ENCODE measurements around the gene EPN2. TPM values are rescaled to one million over a fixed set of nuclear protein-coding genes. Genes with fewer than 3 reads are reported as not detected.
A peak's percentile ranks its signal among the peaks of the same experiment; 100 is the strongest.

Gene EPN2
- total RNA-seq, 4 donors from 2014 or later: 18.9 to 31.8 (median 26.2) TPM

- Histone ChIP-seq H3K9me3 (no peaks in the 10 kb centered on the region), H3K36me3 (no peaks in the 10 kb centered on the region), H3K27ac (no peak overlapping the region), H3K4me1 (peaks cover 28 to 34% of the 10 kb centered on the region in 2 donors), H3K27me3 (no peaks in the 10 kb centered on the region), H3K4me3 (no peak overlapping the region)
- DNase-seq (peak in 1 of 2 donors; percentile 1), ATAC-seq (no peak)
- in situ Hi-C loops (cut with MboI; ENCODE audit: low sequenced_read_pairs in 4 of 4) (no loop called here), intact Hi-C loops (cut with DNase I; ENCODE audit: low total_unique reads) (no loop called here)
- TF ChIP-seq POLR2A (IDR thresholded peaks at IDR 0.05): no peak
These were observed 7.2 kb downstream of the EPN2 start for GRCh38 chr17:19244357-19244756.

DNA sequence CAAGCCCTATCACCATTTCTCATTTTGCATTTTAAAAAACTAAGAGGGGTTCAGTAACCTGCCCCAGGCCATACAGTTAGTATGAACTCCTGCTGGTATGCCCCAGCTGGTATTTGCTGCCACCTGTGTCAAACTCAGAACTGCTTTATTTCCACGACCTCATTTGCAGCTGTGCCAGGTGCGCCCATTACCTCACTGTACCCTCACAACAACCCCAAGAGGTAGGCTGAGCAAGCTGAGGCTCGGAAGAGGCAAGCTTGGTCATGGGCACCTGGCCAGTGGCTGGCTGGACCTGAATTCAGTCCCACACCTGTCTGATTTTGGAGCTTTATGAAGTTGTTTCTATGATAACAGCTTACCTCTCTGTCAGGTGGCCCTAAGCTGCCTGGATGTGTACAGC lies 7.6 kb downstream of the EPN2 start:
- Histone ChIP-seq H3K27ac (no peak overlapping the region), H3K4me1 (peaks cover 30 to 34% of the 10 kb centered on the region in 2 donors)

GRCh38 chr17:19247473-19247872 lies 10.3 kb downstream of the EPN2 start:
- no peak for TF ChIP-seq POLR2A (IDR thresholded peaks at IDR 0.05)
- TF ChIP-seq, protein P1, sequence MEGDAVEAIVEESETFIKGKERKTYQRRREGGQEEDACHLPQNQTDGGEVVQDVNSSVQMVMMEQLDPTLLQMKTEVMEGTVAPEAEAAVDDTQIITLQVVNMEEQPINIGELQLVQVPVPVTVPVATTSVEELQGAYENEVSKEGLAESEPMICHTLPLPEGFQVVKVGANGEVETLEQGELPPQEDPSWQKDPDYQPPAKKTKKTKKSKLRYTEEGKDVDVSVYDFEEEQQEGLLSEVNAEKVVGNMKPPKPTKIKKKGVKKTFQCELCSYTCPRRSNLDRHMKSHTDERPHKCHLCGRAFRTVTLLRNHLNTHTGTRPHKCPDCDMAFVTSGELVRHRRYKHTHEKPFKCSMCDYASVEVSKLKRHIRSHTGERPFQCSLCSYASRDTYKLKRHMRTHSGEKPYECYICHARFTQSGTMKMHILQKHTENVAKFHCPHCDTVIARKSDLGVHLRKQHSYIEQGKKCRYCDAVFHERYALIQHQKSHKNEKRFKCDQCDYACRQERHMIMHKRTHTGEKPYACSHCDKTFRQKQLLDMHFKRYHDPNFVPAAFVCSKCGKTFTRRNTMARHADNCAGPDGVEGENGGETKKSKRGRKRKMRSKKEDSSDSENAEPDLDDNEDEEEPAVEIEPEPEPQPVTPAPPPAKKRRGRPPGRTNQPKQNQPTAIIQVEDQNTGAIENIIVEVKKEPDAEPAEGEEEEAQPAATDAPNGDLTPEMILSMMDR (IDR thresholded peaks at IDR 0.05 in 4 of 5, conservative IDR thresholded peaks at IDR 0.05 in 1 of 5): no peak
- Histone ChIP-seq H3K9me3 (no peaks in the 10 kb centered on the region), H3K27ac (peak overlapping the region in 3 of 4 donors; percentile 54 to 70 (median 58)), H3K4me3 (no peak overlapping the region), H3K4me1 (peaks cover 44 to 50% of the 10 kb centered on the region in 2 donors), H3K27me3 (no peaks in the 10 kb centered on the region), H3K36me3 (no peaks in the 10 kb centered on the region)
- peak in 1 of 2 donors; percentile 4 for DNase-seq
- intact Hi-C loops (cut with DNase I; ENCODE audit: low total_unique reads) (no loop called here), in situ Hi-C loops (cut with MboI; ENCODE audit: low sequenced_read_pairs in 4 of 4) (no loop called here)
- ATAC-seq: no peak

More for the DNA sequence above, 7.6 kb downstream of the EPN2 start:
- Histone ChIP-seq H3K9me3 (no peaks in the 10 kb centered on the region), H3K27me3 (no peaks in the 10 kb centered on the region), H3K36me3 (no peaks in the 10 kb centered on the region), H3K4me3 (no peak overlapping the region)
- ATAC-seq (no peak), DNase-seq (peak in 1 of 2 donors; percentile 3)
- TF ChIP-seq POLR2A (IDR thresholded peaks at IDR 0.05): no peak
- TF ChIP-seq, protein P1 (IDR thresholded peaks at IDR 0.05 in 4 of 5, conservative IDR thresholded peaks at IDR 0.05 in 1 of 5): no peak
- in situ Hi-C loops (cut with MboI; ENCODE audit: low sequenced_read_pairs in 4 of 4) (no loop called here), intact Hi-C loops (cut with DNase I; ENCODE audit: low total_unique reads) (no loop called here)

DNA sequence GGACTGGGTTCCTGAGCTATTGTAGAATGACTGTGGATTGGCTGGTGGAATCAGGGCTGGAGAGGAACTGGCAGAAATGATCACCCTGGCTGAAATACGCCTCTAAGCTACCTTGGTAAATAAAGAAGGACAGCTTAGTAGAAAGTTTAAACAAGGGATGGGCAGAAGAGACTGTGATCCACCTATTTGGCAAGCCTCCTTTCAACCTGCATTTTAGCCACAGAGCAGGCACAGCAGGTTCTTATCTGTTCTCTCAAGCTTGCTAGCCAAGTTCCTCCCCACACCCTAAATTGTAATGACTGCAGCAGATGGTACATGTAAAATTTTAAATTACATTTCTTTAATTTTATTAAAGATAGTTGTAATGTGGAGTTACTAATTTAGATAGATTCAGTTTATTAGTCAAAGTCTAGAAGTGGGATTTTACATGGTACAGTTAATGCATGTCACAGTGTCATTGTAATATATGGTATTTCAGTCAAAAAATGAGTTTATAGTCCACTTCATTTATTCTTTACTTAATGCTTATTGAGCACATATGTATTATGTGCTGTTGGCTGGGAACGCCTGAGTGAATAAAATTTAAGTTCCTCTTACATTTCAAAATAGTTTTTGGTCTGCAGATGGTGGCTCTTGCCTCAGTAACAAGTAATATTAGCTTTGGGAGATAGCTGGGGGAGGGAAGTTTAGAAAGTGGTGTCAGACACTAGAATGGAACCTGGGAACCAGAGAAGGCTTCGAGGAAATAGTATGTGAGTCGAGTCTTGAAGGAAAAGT lies 11.2 kb downstream of the EPN2 start:
- Histone ChIP-seq H3K4me3 (no peak overlapping the region), H3K27me3 (no peaks in the 10 kb centered on the region), H3K9me3 (no peaks in the 10 kb centered on the region), H3K4me1 (peaks cover 44 to 50% of the 10 kb centered on the region in 2 donors), H3K27ac (peak overlapping the region; percentile 51 to 70 (median 56)), H3K36me3 (no peaks in the 10 kb centered on the region)
- intact Hi-C loops (cut with DNase I; ENCODE audit: low total_unique reads) (no loop called here), in situ Hi-C loops (cut with MboI; ENCODE audit: low sequenced_read_pairs in 4 of 4) (no loop called here)
- DNase-seq (peak in 1 of 2 donors; percentile 1), ATAC-seq (no peak)
- no peak for TF ChIP-seq POLR2A (IDR thresholded peaks at IDR 0.05)
- TF ChIP-seq, protein P1 (IDR thresholded peaks at IDR 0.05 in 4 of 5, conservative IDR thresholded peaks at IDR 0.05 in 1 of 5): no peak

- intact Hi-C loops (cut with DNase I; ENCODE audit: low total_unique reads): no loop called here
- H3K27ac ChIP-seq: peak overlapping the region; percentile 51 to 70 (median 56)
- H3K4me1 ChIP-seq: peaks cover 44 to 47% of the 10 kb centered on the region in 2 donors
- DNase-seq (peak in 1 of 2 donors; percentile 39), ATAC-seq (peak; percentile 46 to 67)
- in situ Hi-C loops (cut with MboI; ENCODE audit: low sequenced_read_pairs in 4 of 4): no loop called here
- no peak for TF ChIP-seq POLR2A (IDR thresholded peaks at IDR 0.05)
- TF ChIP-seq, protein P1 (IDR thresholded peaks at IDR 0.05 in 4 of 5, conservative IDR thresholded peaks at IDR 0.05 in 1 of 5): no peak
- H3K27me3 ChIP-seq: no peaks in the 10 kb centered on the region
- H3K4me3 ChIP-seq: no peak overlapping the region
- H3K36me3 ChIP-seq: no peaks in the 10 kb centered on the region
- H3K9me3 ChIP-seq: no peaks in the 10 kb centered on the region
These were observed 11.9 kb downstream of the EPN2 start for GRCh38 chr17:19248928-19249574.
